Smooth muscle cell of the umbilical artery (primary cell): ENCODE results near the gene FAM9A. TPM values are rescaled to one million over a fixed set of nuclear protein-coding genes. Genes with fewer than 3 reads are reported as not detected.

ENCODE experiments used
- total RNA-seq: library from RNA; depleted of rRNA; stranded (reverse); fragments of >200 nt; gene quantifications from 2 replicates; pipeline ENCODE4 v1.2.3, GENCODE V29; 2014

FAM9A gene
- not detected in 2 replicates for total RNA-seq

GRCh38 chrX:8801041-8801599 is at the start of gene FAM9A:
Gene FAM9A, minus strand, starts transcription at chrX:8801383. Its CDS starts 1,212 bp downstream, at chrX:8800171.

Other genes with a start within 250 kb of the FAM9A start
- 29.6 and 35.9 TPM in 2 replicates for gene ANOS1, start 69.2 kb downstream of the FAM9A start, total RNA-seq
- gene FAM9B, start 232.7 kb upstream of the FAM9A start, total RNA-seq, result not detected in 2 replicates